Measurements from ENCODE around the gene MYO1G.
"Not testable (repeated sequence)": the region's sequence is repeated elsewhere in the genome, so short reads cannot be mapped to it uniquely, and the experiment has no call there.

Gene MYO1G

GRCh38 chr7:44978511-44979366, at the start of gene MYO1G:
TSS of gene MYO1G (minus strand) at chr7:44979015. CDS start at chr7:44978961, 54 bp downstream.
- peak; percentile 79 to 85 for DNase-seq

GRCh38 chr7:45028138-45028919, 49.5 kb upstream of the MYO1G start:
- DNase-seq: peak in 1 of 2 donors; percentile 33

GRCh38 chr7:45027774-45028114, 48.9 kb upstream of the MYO1G start:
- no peak for DNase-seq

GRCh38 chr7:45026984-45027773, 48.4 kb upstream of the MYO1G start:
- DNase-seq: peak; percentile 60 to 67

GRCh38 chr7:45026013-45026412, 47.2 kb upstream of the MYO1G start:
- DNase-seq: no peak

GRCh38 chr7:45025473-45025872, 46.7 kb upstream of the MYO1G start:
- DNase-seq: not testable (repeated sequence)

- no peak for DNase-seq
These were observed 45.4 kb upstream of the MYO1G start for GRCh38 chr7:45024126-45024744.

- no peak for DNase-seq
These were observed 42.9 kb upstream of the MYO1G start for GRCh38 chr7:45021604-45022296.

- no peak for DNase-seq
These were observed 42.1 kb upstream of the MYO1G start for GRCh38 chr7:45020915-45021314.

GRCh38 chr7:45017253-45017652, 38.4 kb upstream of the MYO1G start:
- DNase-seq: no peak

GRCh38 chr7:45015313-45015712, 36.5 kb upstream of the MYO1G start:
- DNase-seq: no peak

GRCh38 chr7:45013465-45013967, 34.7 kb upstream of the MYO1G start:
- no peak for DNase-seq

- DNase-seq: no peak
These were observed 28.9 kb upstream of the MYO1G start for GRCh38 chr7:45007571-45008328.

GRCh38 chr7:45007106-45007505, 28.3 kb upstream of the MYO1G start:
- no peak for DNase-seq

GRCh38 chr7:45003789-45004188, 25.0 kb upstream of the MYO1G start:
- no peak for DNase-seq

GRCh38 chr7:45001826-45002225, 23.0 kb upstream of the MYO1G start:
- no peak for DNase-seq

GRCh38 chr7:45001138-45001694, 22.4 kb upstream of the MYO1G start:
- no peak for DNase-seq

- DNase-seq: peak; percentile 40 to 43
These were observed 21.5 kb upstream of the MYO1G start, which contains the start of gene CCM2 for GRCh38 chr7:45000093-45001032. TSS of gene CCM2 (plus strand) at chr7:45000201. CDS start at chr7:45000334, 133 bp downstream.

Measured in inflammatory macrophage treated with lipopolysaccharide for 1 hour (primary cell).